ENCODE results near the gene FYB1.
"Not testable (repeated sequence)": the region's sequence is repeated elsewhere in the genome, so short reads cannot be mapped to it uniquely, and the experiment has no call there.

The FYB1 gene

GRCh38 chr5:39189292-39189955 is 29.9 kb downstream of the FYB1 start:
- Histone ChIP-seq H3K27me3 (ENCODE audit: control insufficient read depth, insufficient read depth, low read length) (no peaks in the 10 kb centered on the region), H3K4me1 (ENCODE audit: control insufficient read depth, insufficient read depth, low read length) (no peaks in the 10 kb centered on the region)

GRCh38 chr5:39187831-39188731 is 31.3 kb downstream of the FYB1 start:
- Histone ChIP-seq H3K9me3 (ENCODE audit: control insufficient read depth, low read length) (no peaks in the 10 kb centered on the region), H3K36me3 (ENCODE audit: control insufficient read depth, insufficient read depth, low read length) (no peaks in the 10 kb centered on the region), H3K9ac (ENCODE audit: low read length) (no peak overlapping the region), H3K4me1 (ENCODE audit: control insufficient read depth, insufficient read depth, low read length) (no peaks in the 10 kb centered on the region), H3K4me3 (ENCODE audit: low read length) (no peak overlapping the region), H3K27me3 (ENCODE audit: control insufficient read depth, insufficient read depth, low read length) (no peaks in the 10 kb centered on the region)

More at GRCh38 chr5:39189292-39189955, 29.9 kb downstream of the FYB1 start:
- H3K9ac ChIP-seq (ENCODE audit: low read length) = no peak overlapping the region
- no peaks in the 10 kb centered on the region for H3K36me3 ChIP-seq (ENCODE audit: control insufficient read depth, insufficient read depth, low read length)
- no peak overlapping the region for H3K4me3 ChIP-seq (ENCODE audit: low read length)
- no peaks in the 10 kb centered on the region for H3K9me3 ChIP-seq (ENCODE audit: control insufficient read depth, low read length)

- H3K4me1 ChIP-seq (ENCODE audit: control insufficient read depth, insufficient read depth, low read length) = no peaks in the 10 kb centered on the region
- no peak overlapping the region for H3K4me3 ChIP-seq (ENCODE audit: low read length)
- no peaks in the 10 kb centered on the region for H3K27me3 ChIP-seq (ENCODE audit: control insufficient read depth, insufficient read depth, low read length)
Observed at GRCh38 chr5:39186722-39187539, 32.4 kb downstream of the FYB1 start.

GRCh38 chr5:39186289-39186688 is 33.1 kb downstream of the FYB1 start:
- H3K27me3 ChIP-seq (ENCODE audit: control insufficient read depth, insufficient read depth, low read length) = no peaks in the 10 kb centered on the region
- H3K4me3 ChIP-seq (ENCODE audit: low read length) = no peak overlapping the region
- H3K4me1 ChIP-seq (ENCODE audit: control insufficient read depth, insufficient read depth, low read length) = no peaks in the 10 kb centered on the region
- no peak overlapping the region for H3K9ac ChIP-seq (ENCODE audit: low read length)
- H3K9me3 ChIP-seq (ENCODE audit: control insufficient read depth, low read length) = no peaks in the 10 kb centered on the region
- no peaks in the 10 kb centered on the region for H3K36me3 ChIP-seq (ENCODE audit: control insufficient read depth, insufficient read depth, low read length)

More at GRCh38 chr5:39186722-39187539, 32.4 kb downstream of the FYB1 start:
- H3K9me3 ChIP-seq (ENCODE audit: control insufficient read depth, low read length) = no peaks in the 10 kb centered on the region
- H3K36me3 ChIP-seq (ENCODE audit: control insufficient read depth, insufficient read depth, low read length) = no peaks in the 10 kb centered on the region
- no peak overlapping the region for H3K9ac ChIP-seq (ENCODE audit: low read length)

- no peaks in the 10 kb centered on the region for H3K36me3 ChIP-seq (ENCODE audit: control insufficient read depth, insufficient read depth, low read length)
- H3K27me3 ChIP-seq (ENCODE audit: control insufficient read depth, insufficient read depth, low read length) = no peaks in the 10 kb centered on the region
- no peaks in the 10 kb centered on the region for H3K9me3 ChIP-seq (ENCODE audit: control insufficient read depth, low read length)
- no peak overlapping the region for H3K9ac ChIP-seq (ENCODE audit: low read length)
- no peaks in the 10 kb centered on the region for H3K4me1 ChIP-seq (ENCODE audit: control insufficient read depth, insufficient read depth, low read length)
- H3K4me3 ChIP-seq (ENCODE audit: low read length) = no peak overlapping the region
Observed at GRCh38 chr5:39185761-39186160, 33.6 kb downstream of the FYB1 start.

GRCh38 chr5:39179561-39179960 is 39.8 kb downstream of the FYB1 start:
- not testable (repeated sequence) for H3K36me3 ChIP-seq (ENCODE audit: control insufficient read depth, insufficient read depth, low read length); H3K4me1 ChIP-seq (ENCODE audit: control insufficient read depth, insufficient read depth, low read length); H3K9ac ChIP-seq (ENCODE audit: low read length); H3K27me3 ChIP-seq (ENCODE audit: control insufficient read depth, insufficient read depth, low read length); H3K4me3 ChIP-seq (ENCODE audit: low read length); H3K9me3 ChIP-seq (ENCODE audit: control insufficient read depth, low read length)

GRCh38 chr5:39178861-39179260 is 40.5 kb downstream of the FYB1 start:
- no peaks in the 10 kb centered on the region for H3K27me3 ChIP-seq (ENCODE audit: control insufficient read depth, insufficient read depth, low read length)
- no peaks in the 10 kb centered on the region for H3K4me1 ChIP-seq (ENCODE audit: control insufficient read depth, insufficient read depth, low read length)
- H3K36me3 ChIP-seq (ENCODE audit: control insufficient read depth, insufficient read depth, low read length) = no peaks in the 10 kb centered on the region
- no peak overlapping the region for H3K4me3 ChIP-seq (ENCODE audit: low read length)
- H3K9me3 ChIP-seq (ENCODE audit: control insufficient read depth, low read length) = no peaks in the 10 kb centered on the region
- no peak overlapping the region for H3K9ac ChIP-seq (ENCODE audit: low read length)

- no peaks in the 10 kb centered on the region for H3K9me3 ChIP-seq (ENCODE audit: control insufficient read depth, low read length)
- H3K4me1 ChIP-seq (ENCODE audit: control insufficient read depth, insufficient read depth, low read length) = no peaks in the 10 kb centered on the region
- H3K4me3 ChIP-seq (ENCODE audit: low read length) = no peak overlapping the region
- H3K27me3 ChIP-seq (ENCODE audit: control insufficient read depth, insufficient read depth, low read length) = no peaks in the 10 kb centered on the region
- no peaks in the 10 kb centered on the region for H3K36me3 ChIP-seq (ENCODE audit: control insufficient read depth, insufficient read depth, low read length)
- H3K9ac ChIP-seq (ENCODE audit: low read length) = no peak overlapping the region
Observed at GRCh38 chr5:39178171-39178570, 41.2 kb downstream of the FYB1 start.

GRCh38 chr5:39177631-39177964 is 41.8 kb downstream of the FYB1 start:
- Histone ChIP-seq H3K27me3 (ENCODE audit: control insufficient read depth, insufficient read depth, low read length) (no peaks in the 10 kb centered on the region), H3K4me3 (ENCODE audit: low read length) (no peak overlapping the region), H3K9me3 (ENCODE audit: control insufficient read depth, low read length) (no peaks in the 10 kb centered on the region), H3K36me3 (ENCODE audit: control insufficient read depth, insufficient read depth, low read length) (no peaks in the 10 kb centered on the region), H3K4me1 (ENCODE audit: control insufficient read depth, insufficient read depth, low read length) (no peaks in the 10 kb centered on the region), H3K9ac (ENCODE audit: low read length) (no peak overlapping the region)

- no peaks in the 10 kb centered on the region for H3K27me3 ChIP-seq (ENCODE audit: control insufficient read depth, insufficient read depth, low read length)
- no peak overlapping the region for H3K4me3 ChIP-seq (ENCODE audit: low read length)
- no peaks in the 10 kb centered on the region for H3K36me3 ChIP-seq (ENCODE audit: control insufficient read depth, insufficient read depth, low read length)
Observed at GRCh38 chr5:39176759-39177630, 42.4 kb downstream of the FYB1 start.

GRCh38 chr5:39175273-39175955 is 43.9 kb downstream of the FYB1 start:
- Histone ChIP-seq H3K4me3 (ENCODE audit: low read length) (no peak overlapping the region), H3K36me3 (ENCODE audit: control insufficient read depth, insufficient read depth, low read length) (no peaks in the 10 kb centered on the region), H3K9ac (ENCODE audit: low read length) (no peak overlapping the region), H3K9me3 (ENCODE audit: control insufficient read depth, low read length) (no peaks in the 10 kb centered on the region), H3K4me1 (ENCODE audit: control insufficient read depth, insufficient read depth, low read length) (no peaks in the 10 kb centered on the region), H3K27me3 (ENCODE audit: control insufficient read depth, insufficient read depth, low read length) (no peaks in the 10 kb centered on the region)

More at GRCh38 chr5:39176759-39177630, 42.4 kb downstream of the FYB1 start:
- Histone ChIP-seq H3K4me1 (ENCODE audit: control insufficient read depth, insufficient read depth, low read length) (no peaks in the 10 kb centered on the region), H3K9ac (ENCODE audit: low read length) (no peak overlapping the region), H3K9me3 (ENCODE audit: control insufficient read depth, low read length) (no peaks in the 10 kb centered on the region)
